H1 (cell line): ENCODE data around the gene COTL1. TPM values are rescaled to one million over a fixed set of nuclear protein-coding genes. Genes with fewer than 3 reads are reported as not detected.

Experiments
- ATF3 ChIP-seq: IDR thresholded peaks from 2 replicates; pipeline ENCODE4 v1.6.1; 2011; ENCODE audit warnings: low read depth, mild to moderate bottlenecking, low read length; ENCODE audit not compliant: insufficient read depth
- CHD1 ChIP-seq: IDR thresholded peaks from 2 replicates; pipeline ENCODE4 v1.6.1; 2012; ENCODE audit warnings: low read depth, low read length, improper control_type of control experiment
- NRF1 ChIP-seq: IDR thresholded peaks from 2 replicates; pipeline ENCODE4 v1.6.1; 2011; ENCODE audit warnings: mild to moderate bottlenecking, low read depth, low read length, improper control_type of control experiment
- POLR2A ChIP-seq, 2 experiments: IDR thresholded peaks; 1 replicate in 1 of 2; 2 replicates in 1 of 2; pipeline ENCODE4 v1.6.1; 2011; ENCODE audit warnings: low read depth in 2 of 2, low read length in 2 of 2, mild to moderate bottlenecking in 2 of 2; ENCODE audit errors: control extremely low read depth in 1 of 2
- RFX5 ChIP-seq: IDR thresholded peaks from 2 replicates; pipeline ENCODE4 v1.6.1; 2011; ENCODE audit warnings: low read depth, low read length, improper control_type of control experiment, borderline replicate concordance
- SIX5 ChIP-seq: IDR thresholded peaks from 2 replicates; pipeline ENCODE4 v1.6.1; 2011; ENCODE audit warnings: mild to moderate bottlenecking, low read depth, low read length
- polyA plus RNA-seq, 7 experiments: library from polyadenylated mRNA; depleted of rRNA in 3 of 7; stranded (reverse) in 5 of 7; unstranded in 2 of 7; fragments of >200 nt in 5 of 7; fragments of 200-250 nt in 2 of 7; gene quantifications; 1 replicate in 5 of 7; 2 replicates in 1 of 7; 4 replicates in 1 of 7; pipeline versions ENCODE4 v1.2.1 to v1.2.3, GENCODE V29; 2011 to 2013; ENCODE audit warnings: missing spikeins in 2 of 7, mixed read lengths in 2 of 7
- total RNA-seq: library from RNA; stranded (reverse); fragmentation: NEBNext Ultra II Directional; extraction: Animal tissue kit (Norgen Biotek cat#: 25700); gene quantifications from 2 replicates; pipeline ENCODE4 v1.2.1, GENCODE V29; 2021

The COTL1 gene
- total and polyA plus RNA-seq, 2 of the 8 experiments (the other 6 are each of a cell fraction or from before 2014, with no cell fraction given): 59.2 to 183 TPM

- TF ChIP-seq NRF1: no peak
- no peak for TF ChIP-seq CHD1
- TF ChIP-seq POLR2A (IDR thresholded peaks at IDR 0.05; ENCODE audit: control extremely low read depth in 1 of 2, low read depth in 2 of 2, low read length in 2 of 2): no peak
- no peak for TF ChIP-seq RFX5
- TF ChIP-seq SIX5: no peak
- no peak for TF ChIP-seq ATF3
Observed at GRCh38 chr16:84631886-84632285, 14.0 kb upstream of the COTL1 start (continued).
